NCI-H1930 (cell line): Measurements from ENCODE around the gene SLC38A9.

Experiments
- DNase-seq, 2 experiments: peaks; one replicate each; lab custom pipeline; 2025; lab: John Stamatoyannopoulos, UW

The SLC38A9 gene

GRCh38 chr5:55578771-55579170 is 133.4 kb downstream of the SLC38A9 start:
- DNase-seq, result no peak

GRCh38 chr5:55577353-55578060 is 134.6 kb downstream of the SLC38A9 start:
- DNase-seq, result no peak

- no peak for DNase-seq
These were observed 135.5 kb downstream of the SLC38A9 start for GRCh38 chr5:55576661-55577060.
